NCI-H226 (cell line): Measurements from ENCODE around the gene SLC4A3.

Experiments used
- DNase-seq: peaks from one replicate; pipeline ENCODE4 v3.0.0-alpha.2; 2015

SLC4A3 gene

DNA sequence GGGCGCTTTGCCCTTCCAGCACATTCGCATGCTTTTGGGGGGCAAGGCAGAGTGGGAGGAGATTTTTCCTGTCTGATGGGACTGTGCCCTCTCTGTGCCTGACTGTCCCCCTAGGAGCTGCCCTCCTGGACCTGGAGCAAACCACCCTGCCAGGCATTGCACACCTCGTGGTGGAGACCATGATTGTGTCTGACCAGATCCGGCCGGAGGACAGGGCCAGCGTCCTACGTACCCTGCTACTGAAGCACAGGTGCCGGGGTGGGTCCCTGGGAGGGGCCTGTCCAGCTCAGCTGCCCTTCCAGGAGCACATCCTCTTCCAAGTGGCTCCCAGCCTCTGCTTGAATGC is 5.3 kb downstream of the SLC4A3 start:
- no peak for DNase-seq

DNA sequence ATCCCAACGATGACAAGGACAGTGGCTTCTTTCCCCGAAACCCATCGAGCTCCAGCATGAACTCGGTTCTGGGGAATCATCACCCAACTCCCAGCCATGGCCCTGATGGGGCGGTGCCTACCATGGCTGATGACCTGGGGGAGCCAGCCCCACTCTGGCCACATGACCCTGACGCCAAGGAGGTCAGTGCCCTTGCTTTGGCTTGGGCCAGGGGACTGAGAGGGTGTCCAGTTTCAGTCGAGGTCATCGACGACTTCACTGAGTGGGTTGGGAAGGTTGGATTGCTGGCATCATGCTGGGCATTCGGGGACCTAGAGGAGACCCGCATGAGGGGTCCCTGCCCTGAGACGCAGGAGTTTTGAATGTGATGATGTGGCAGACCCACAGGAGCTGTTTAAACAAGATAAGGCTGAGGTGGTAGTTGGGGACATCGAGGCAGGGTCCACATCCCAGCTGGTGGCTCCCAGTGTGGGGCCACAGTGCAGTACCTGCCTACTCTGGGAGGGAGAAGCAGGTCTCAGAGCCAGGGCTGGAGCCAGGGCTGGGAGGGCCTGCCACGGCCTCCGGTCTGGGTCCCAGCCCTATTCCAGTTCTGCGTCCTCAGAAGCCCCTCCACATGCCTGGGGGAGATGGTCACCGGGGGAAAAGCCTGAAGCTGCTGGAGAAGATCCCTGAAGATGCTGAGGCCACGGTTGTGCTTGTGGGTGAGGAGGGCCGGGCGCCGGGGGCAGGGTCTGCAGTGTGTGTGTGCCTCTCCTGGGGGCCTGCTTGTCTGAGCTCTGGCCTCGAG is 6.0 kb downstream of the SLC4A3 start:
- DNase-seq: no peak

DNA sequence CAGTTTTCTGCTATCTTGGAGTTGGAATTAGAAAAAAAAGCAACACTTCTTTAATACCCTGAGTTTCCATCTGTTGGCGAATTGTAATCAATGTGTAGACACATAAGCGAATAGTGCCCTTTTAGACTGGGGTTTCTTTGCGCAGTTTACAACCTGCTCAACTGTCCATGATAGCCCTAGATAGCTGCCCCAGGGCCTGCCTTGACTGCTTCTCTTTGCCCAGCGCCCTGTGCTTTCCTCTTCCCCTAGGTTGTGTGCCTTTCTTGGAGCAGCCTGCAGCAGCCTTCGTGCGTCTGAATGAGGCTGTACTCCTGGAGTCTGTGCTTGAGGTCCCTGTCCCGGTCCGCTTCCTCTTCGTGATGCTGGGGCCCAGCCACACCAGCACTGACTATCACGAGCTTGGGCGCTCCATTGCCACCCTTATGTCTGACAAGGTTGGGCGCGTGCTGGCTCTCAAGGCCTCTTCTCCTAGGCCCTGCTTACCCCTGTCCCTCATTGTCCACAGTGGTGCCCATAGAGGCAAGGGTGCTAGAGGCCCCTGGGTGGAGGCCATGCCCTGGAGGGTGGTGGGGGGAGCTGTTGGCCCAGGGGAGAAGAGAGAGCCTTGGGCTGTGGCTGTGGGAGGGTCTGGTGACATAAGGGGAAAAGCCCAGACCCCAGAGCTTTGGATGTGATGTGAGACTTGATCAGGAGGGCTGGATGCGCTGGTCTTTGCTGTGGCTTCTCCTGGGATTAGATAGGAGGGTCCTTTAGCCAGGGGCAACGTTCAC is 6.9 kb downstream of the SLC4A3 start:
- DNase-seq: no peak

DNA sequence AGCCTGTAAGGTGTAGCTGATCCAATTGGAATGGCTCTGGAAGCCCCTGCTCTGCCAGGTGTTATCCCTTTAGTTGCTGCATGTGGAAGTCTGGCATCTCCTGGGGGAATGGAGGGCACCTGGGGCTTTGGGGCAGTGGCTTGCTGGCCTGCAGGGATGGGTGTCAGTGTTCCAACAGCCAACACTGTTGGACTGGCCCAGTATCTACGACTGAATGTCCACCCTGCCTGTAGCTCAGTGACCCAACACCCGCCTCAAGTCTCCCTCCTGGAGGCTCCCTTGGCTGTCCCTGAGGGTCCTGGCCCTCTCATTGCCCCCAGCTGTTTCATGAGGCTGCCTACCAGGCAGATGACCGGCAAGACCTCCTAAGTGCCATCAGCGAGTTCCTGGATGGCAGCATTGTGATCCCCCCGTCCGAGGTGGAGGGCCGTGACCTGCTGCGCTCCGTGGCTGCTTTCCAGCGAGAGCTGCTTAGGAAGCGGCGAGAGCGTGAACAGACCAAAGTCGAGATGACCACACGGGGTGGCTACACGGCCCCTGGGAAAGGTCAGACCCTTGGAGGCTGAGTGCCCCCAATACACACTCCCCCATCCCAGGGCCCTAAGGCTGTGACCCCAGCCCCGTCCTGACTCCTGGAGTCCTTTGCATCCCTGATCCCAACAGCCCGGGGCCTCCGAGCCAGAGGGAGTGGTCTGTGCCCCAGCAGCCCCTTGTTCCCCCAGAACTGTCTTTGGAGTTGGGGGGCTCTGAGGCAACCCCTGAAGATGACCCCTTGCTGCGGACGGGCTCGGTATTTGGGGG is 7.7 kb downstream of the SLC4A3 start:
- no peak for DNase-seq

DNA sequence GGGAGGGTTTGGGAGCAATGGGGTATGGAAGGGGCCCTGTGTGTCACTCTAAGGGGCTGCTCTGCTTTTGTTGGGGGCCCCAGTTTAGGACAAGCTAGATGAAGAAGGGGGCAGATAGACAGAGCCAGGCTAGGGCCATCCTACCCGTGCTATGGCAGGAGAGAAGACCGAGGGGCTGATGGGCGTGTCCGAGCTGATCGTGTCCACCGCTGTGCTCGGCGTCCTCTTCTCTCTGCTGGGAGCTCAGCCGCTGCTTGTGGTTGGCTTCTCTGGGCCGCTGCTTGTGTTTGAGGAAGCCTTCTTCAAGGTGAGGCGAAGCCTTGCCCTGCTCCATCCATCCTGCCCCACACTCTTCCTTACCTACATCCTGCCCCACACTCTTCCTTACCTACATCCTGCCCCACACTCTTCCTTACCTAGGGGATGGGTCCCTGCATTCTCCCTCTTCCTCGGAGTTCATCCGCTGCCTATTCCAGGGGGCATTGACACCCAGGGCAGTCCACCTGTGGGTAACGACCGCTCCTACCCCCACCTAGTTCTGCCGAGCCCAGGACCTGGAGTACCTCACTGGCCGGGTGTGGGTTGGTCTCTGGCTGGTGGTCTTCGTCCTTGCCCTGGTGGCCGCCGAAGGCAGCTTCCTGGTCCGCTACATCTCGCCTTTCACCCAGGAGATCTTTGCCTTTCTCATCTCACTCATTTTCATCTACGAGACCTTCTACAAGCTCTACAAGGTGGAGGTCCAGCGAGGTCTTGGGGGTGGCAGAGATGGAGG is 8.9 kb downstream of the SLC4A3 start:
- no peak for DNase-seq

DNA sequence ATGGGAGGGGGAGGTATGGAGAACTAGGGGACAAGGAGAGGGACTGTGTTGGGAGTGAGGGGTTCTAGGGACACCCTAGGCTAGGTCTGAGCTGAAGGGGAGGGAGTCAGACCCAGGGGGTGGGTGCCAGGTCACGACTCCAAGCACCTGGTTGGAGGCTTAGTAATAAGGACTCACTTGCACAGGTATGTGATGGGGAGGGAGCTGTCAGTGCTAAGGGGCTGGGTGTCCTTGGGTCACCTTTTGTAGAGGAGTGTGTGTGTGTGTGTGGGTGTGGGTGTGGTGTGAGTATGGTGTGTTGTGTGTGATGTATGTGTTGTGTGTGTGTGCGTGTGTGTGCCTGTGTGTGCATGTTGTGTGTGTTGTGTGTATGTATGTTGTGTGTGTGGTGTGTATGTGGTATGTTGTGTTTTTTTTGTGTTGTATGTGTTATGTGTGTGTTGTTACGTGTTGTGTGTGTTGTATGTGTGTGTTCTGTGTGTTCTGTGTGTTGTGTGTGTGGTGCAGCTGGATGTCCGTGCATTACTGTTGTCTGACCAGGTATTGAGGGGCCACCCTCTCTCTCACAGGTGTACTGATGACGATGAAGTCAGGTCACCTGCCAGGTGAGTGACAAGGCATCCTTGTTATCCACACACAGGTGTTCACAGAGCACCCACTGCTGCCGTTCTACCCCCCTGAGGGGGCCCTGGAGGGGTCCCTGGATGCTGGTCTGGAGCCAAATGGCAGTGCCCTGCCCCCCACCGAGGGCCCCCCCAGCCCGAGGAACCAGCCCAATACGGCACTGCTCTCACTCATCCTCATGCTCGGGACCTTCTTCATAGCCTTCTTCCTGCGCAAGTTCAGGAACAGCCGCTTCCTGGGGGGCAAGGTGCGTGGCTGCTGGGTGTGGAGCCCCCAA is 9.8 kb downstream of the SLC4A3 start:
- no peak for DNase-seq

DNA sequence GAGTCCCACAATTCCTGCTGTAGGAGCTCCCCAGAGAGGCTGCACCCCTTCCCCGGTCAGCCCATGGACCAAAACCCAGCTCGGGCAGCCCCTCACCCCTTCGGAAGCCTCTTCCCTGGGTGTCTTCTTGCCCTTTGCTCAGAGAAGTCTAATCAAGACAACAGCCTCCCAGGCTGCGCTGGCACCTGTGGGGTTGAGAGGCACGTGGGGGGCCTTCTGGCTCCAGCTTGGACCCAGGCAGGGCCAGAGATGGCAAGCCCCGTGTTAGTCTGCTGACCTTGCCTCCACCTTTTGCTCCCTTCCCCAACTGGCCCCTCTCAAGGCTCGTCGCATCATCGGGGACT is 10.4 kb downstream of the SLC4A3 start:
- no peak for DNase-seq

DNA sequence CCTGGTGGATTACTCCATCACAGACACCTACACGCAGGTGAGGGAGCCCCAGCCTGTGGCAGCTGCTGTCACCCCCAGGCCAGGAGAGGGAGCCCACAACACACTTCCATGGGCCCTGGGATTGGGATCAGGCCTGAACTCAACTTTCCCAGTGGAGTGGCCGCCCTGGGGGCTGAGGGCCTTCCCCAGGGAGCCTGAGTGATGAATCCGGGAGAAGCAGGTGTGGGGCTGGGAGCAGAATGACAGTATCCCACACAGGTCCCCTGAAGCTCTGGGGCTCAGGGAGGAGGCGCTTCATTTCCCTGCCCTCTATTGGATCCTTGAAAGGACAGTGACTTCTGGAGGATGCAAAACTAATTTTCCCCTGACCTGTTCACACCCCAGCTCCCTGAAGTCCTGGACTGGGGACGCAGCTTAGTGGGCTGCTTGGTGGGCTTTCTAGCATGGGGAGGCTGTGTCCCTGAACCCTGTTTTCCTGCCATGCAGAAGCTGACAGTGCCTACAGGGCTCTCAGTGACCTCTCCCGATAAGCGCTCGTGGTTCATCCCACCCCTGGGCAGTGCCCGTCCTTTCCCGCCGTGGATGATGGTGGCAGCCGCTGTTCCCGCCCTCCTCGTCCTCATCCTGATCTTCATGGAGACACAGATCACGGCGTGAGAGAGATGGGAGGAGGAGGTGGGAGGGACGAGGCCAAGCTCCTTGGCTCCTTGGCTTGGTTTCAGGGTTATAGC is 11.0 kb downstream of the SLC4A3 start:
- no peak for DNase-seq

DNA sequence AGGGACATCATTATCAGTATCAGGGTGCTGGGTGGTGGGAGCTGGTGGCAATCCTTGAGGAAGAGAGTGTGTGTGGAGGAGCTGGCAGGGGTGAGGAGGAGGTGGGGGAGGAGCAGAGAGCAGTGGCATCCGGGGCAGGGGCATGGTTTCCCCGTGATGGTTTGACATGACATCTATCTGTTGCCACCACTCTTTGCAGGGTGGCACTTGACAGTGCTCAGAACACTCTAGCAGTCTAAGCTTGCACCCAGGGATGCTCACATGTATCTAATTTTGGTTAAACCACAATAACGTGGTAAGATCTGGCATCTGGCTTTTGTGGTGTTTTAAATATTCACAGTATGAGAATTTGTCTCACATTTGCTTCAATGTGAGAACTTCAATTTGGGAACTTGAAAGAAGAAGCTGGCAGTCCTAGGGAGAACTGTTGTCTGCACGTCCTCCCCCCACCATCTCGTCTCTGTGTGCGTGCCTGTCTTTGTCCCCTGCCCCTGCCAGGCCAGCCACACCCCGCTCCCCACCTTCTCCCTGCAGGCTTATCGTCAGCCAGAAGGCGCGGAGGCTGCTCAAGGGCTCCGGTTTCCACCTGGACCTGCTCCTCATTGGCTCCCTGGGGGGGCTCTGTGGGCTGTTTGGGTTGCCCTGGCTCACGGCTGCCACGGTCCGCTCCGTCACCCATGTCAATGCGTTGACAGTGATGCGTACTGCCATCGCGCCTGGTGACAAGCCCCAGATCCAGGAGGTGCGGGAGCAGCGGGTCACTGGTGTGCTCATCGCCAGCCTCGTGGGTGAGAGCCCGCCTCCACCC is 11.7 kb downstream of the SLC4A3 start:
- DNase-seq: no peak

DNA sequence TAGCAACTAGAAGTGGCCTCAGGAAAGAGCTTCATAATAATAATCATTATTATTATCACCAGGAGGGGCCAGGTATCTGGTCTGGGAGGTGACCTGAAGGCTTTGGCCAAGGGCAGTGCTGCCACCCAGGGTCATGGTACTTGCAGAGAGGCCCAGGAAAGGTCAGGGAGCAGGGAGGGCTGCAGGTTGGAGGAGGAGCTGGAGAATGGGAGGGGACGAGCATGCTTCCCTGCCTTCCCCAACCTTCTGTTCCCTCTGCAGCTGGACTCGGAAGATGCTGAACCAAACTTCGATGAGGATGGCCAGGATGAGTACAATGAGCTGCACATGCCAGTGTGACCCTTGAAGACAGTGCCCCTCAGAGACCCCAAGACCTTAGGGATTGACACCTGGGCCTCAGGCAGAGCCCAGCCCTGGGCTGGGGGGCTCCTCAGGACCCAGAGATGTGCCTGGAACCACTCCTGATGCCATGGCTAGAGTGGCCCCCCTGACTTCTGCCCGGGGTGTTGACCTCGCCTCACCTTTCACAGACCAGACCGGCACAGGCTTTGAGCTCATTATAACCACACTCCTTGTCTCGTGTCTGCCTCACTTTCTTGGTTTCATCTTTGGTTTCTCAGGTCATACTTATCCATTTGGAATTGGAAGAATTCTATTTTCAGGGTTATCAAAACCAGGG is 14.1 kb downstream of the SLC4A3 start:
- no peak for DNase-seq

DNA sequence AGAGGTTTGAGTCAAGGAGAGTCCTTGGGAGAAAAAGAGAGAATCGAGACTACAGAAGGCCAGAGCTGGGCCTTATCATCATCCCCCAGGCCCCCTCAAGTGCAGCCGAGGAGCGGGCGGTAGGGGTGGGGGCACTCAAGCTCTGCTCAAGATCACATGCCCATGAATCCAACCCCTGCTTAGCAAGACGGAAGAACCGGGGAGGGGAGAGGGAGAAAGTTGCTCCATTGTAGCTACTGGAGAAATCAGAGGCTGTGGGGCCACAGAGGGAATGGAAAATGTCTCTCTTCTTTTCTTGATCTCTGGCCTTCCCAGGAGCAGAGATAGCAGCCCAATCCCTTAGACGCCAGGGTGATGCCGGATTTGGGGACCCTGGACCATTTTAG is 14.6 kb downstream of the SLC4A3 start:
- DNase-seq: no peak

DNA sequence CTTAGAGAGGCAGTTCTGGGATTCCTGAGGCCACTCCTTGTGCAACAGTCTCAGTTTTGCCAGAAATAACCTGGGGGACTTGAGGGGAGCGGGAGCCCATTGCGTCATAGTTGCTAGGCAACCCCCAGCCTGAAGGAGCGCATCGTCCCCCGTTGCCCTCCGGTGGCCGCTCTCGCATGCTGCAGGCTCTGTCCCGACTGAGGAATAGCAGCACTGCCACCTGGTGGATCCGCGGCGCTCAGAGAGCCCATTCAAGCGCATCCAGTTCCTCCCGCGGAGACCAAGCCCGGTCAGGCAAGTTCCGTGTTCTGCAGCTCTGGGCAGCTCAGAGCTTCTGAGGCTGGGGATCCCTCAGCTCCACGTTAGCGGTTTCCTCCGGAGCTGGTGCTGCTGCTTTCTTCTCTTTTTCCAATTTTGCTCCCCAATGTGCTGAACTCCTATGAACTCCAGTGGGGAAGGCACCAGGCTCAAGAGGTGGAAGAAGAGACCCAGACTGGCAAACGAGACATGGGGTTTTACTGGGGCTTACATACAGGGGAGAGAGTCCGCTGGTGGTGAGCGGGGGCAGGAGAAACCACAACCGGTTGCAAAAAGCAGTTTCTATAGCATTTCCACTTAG is 15.1 kb downstream of the SLC4A3 start:
- DNase-seq: peak; percentile 86

DNA sequence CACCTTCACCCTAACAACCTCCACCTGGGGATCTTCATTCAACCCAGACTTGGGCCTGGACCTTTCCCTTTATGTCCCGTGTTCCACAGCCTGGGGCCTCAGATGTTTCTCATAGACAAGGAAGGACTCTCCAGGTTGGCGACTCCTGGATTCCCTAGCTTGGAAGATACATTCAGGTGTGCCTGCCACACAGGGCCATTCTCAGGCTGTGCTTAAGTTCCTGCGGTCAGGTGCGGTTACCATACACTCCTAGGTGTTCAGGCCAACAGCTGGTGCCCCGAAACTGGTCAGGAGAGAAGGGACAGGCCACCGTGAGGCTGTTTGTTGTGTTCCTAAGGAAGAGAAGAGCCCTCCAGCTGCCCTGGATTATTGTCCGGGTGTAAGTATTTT is 15.6 kb downstream of the SLC4A3 start:
- no peak for DNase-seq

DNA sequence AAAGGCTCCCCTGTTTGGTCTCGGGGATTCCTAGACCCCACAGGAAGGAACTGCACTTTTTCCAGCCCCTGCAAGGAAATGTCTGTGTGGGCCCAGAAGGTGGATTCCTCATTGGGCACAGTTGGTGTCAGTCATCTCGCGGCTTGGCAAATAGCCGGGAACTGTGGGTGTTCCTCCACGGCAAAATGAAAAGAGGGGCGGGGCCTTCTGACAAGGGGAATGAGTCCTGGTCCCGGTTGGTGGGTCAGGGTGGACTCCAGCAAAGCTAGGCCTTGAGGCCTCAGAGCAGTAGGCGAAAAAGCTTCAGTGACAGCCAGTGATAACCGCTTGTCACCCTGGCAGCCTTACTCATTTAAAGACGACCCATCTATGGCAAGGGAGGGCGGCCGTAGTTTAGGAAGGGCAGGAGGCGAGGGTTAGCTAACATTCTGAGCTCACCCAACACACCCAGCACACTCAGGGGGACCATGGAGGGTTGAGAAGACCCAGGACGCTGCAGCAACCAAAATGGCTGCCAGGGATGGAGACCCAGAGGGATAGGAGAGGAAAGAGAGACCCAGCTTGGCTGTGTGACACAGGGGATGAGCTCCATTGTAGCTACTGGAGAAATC is 16.5 kb downstream of the SLC4A3 start:
- no peak for DNase-seq

DNA sequence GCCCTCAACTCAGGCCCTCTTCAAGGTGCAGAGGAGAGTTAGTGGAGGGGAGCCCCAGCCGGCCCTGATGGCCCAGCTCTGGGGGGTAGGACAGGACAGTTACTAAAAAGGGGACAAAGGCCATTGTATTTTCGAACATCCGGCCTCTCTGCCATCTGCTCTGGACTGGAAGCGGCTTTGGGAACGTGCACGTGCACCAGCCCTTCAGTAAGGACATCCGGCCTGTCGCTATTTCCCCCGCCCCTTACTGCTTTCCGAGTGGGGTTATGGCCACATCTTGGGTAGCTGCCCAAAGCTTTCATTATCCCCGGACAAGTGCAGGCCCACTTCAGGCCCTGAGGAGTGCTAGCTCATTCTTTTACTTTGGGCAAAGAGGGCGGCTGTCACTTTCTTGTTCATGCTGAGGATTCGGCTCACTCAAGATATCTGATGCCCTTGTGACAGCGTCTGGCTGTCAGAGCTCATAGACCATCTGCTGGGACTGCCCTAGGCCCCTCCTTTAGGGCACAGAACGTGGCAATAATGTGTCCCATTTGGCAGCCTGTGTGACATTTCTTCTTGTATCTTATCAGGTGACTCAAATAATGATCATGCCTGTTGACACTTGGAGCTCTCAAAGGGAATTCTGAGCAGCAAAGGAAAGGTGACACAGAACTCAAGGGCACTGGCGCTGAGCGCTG is 17.5 kb downstream of the SLC4A3 start:
- no peak for DNase-seq

DNA sequence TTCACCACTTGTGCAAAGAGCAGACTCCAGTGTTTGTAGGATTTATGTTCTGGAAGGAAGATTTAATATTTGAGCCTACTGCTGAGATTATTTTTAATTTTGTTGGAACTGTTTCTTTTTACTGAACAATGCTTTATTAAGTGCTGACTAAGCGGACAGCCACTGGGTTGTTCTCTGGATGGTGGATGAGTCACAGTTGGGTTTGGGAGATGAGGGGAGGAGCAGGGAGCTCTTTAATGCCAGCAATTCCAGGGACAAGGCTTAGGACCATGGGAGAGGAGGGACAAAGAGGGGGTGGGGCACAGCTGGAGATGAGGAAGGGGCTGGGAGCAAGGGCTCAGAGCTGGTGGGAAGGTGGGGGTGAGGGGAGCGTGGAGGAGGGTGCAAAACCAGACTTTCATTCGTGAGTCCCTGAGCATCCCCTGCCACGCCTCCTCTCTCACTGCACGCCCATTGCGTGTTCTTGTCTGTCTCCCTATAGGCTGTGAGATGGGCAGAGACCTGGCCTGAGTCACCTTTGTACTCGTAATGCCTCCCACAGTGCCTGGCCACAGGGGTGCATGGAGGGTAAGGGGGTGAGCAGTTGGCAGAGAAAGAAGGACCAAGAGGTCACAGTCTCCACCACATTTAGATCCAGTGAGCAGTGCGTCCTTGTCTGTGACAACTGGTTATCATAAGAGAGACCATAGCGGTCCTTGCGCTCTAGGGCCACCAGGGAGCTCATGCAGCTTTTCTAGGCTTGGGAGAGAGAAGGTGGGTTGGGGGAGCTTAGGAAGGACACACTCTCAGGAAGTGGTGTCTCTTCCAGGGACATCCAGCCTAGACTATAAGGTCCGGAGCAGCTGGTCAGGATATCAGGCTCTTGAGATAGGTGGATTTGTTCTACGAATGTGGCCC is 18.4 kb downstream of the SLC4A3 start:
- peak; percentile 72 for DNase-seq

DNA sequence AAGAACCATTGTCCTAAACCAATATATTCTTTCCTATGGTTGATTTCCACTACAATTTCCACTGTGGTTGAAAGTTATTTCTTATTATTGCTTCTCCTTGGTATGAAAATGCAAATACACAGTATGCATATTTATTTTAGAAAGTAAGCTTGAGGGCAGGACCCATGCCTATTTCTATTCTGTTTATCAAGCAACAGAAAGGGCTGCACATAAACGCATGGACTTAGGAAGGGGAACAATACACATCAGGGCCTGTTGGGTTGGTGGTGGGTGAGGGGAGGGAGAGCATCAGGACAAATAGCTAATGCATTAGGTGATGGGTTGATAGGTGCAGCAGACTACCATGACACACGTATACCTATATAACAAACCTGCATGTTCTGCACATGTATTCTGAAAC is 20.7 kb downstream of the SLC4A3 start:
- no peak for DNase-seq
